Right atrium auricular region (tissue), 2 donors: ENCODE results near the gene CDYL2. TPM values are rescaled to one million over a fixed set of nuclear protein-coding genes. Genes with fewer than 3 reads are reported as not detected.

Source experiments
- DNase-seq: peaks from one replicate; pipeline ENCODE4 v3.0.0-alpha.2; 2019; ENCODE audit warnings: low spot score
- H3K27ac ChIP-seq, 2 donors: fragments of 200-600 bp; sonication (generic); 1 replicate in 1 of 2; 2 replicates in 1 of 2; pipeline ENCODE4 v1.5.1; 2016 to 2019
- H3K27me3 ChIP-seq, 2 donors: fragments of 200-600 bp; sonication (generic); one replicate each; pipeline versions ENCODE4 v1.5.1 to v1.6.0; 2017 to 2019
- H3K36me3 ChIP-seq: fragments of 200-600 bp; sonication (generic); one replicate; pipeline ENCODE4 v1.5.1; 2016
- H3K4me1 ChIP-seq, 2 donors: fragments of 200-600 bp; sonication (generic); one replicate each; pipeline versions ENCODE4 v1.5.1 to v1.6.0; 2017 to 2019
- H3K4me3 ChIP-seq, 2 donors: fragments of 200-600 bp; sonication (generic); 1 replicate in 1 of 2; 2 replicates in 1 of 2; pipeline ENCODE4 v1.5.1; 2017 to 2019; ENCODE audit warnings: mild to moderate bottlenecking in 1 of 2, moderate library complexity in 1 of 2
- H3K9me3 ChIP-seq, 2 donors: fragments of 200-600 bp; sonication (generic); one replicate each; pipeline ENCODE4 v1.5.1; 2019
- total RNA-seq, 2 donors: library from RNA; depleted of rRNA; stranded (reverse); fragments of >200 nt; gene quantifications; one replicate each; pipeline ENCODE4 v1.1.0, GENCODE V29; 2016
- TF ChIP-seq, protein P1 (sequence below), 2 donors: fragments of 200-600 bp; sonication (generic); IDR thresholded peaks; one replicate each; pipeline ENCODE4 v1.5.1; 2019; ENCODE audit warnings: antibody characterized with exemption in 2 of 2

CDYL2 gene
- total RNA-seq, 2 donors from 2014 or later: 1.4 to 2.9 TPM

DNA sequence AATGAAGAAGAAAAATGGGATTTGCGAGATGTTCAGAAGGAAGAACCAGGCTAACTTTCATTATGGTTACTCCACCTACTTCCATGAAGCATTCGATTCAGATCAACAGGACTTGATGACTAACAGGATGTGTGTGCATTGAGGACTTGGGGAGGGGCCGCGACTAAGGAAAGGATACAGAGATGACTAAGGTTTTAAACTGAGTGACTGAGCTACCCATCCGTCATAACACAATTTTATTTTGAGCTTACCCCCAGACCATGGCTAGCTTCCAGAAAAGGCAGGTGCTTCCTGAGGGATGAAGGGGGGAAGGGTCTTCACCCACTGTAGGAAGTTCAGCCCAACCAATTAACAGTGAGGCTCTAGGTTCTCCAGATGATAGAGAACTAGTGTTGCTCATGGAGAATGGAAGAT lies 2.5 kb upstream of the CDYL2 start:
- Histone ChIP-seq H3K27me3 (no peaks in the 10 kb centered on the region), H3K27ac (no peak overlapping the region), H3K9me3 (no peaks in the 10 kb centered on the region), H3K4me1 (no peaks in the 10 kb centered on the region), H3K4me3 (no peak overlapping the region), H3K36me3 (no peaks in the 10 kb centered on the region)
- TF ChIP-seq, protein P1, sequence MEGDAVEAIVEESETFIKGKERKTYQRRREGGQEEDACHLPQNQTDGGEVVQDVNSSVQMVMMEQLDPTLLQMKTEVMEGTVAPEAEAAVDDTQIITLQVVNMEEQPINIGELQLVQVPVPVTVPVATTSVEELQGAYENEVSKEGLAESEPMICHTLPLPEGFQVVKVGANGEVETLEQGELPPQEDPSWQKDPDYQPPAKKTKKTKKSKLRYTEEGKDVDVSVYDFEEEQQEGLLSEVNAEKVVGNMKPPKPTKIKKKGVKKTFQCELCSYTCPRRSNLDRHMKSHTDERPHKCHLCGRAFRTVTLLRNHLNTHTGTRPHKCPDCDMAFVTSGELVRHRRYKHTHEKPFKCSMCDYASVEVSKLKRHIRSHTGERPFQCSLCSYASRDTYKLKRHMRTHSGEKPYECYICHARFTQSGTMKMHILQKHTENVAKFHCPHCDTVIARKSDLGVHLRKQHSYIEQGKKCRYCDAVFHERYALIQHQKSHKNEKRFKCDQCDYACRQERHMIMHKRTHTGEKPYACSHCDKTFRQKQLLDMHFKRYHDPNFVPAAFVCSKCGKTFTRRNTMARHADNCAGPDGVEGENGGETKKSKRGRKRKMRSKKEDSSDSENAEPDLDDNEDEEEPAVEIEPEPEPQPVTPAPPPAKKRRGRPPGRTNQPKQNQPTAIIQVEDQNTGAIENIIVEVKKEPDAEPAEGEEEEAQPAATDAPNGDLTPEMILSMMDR (IDR thresholded peaks at IDR 0.05): no peak
- DNase-seq: no peak

DNA sequence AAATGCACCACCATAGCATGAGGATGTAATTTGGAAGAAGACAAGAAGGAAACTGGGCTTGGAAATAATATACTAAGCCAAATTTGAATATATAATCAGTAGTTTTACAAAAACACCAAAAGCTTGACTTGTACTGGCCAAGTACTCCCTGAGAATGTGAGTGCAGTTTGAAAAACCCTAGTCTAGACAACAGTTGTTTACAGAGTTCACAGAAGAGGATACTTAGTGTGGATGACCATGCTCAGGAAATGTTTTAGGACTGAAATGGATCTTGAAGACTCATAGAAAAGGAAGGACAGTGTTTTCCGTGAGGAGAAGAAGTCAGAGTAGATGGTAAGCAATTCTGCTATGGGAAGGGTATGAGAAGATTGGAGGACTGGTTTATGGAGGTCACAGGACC lies 1.9 kb upstream of the CDYL2 start:
- Histone ChIP-seq H3K36me3 (no peaks in the 10 kb centered on the region), H3K4me1 (no peaks in the 10 kb centered on the region), H3K4me3 (no peak overlapping the region), H3K27me3 (no peaks in the 10 kb centered on the region), H3K9me3 (no peaks in the 10 kb centered on the region), H3K27ac (no peak overlapping the region)
- no peak for DNase-seq
- TF ChIP-seq, protein P1 (IDR thresholded peaks at IDR 0.05): no peak

DNA sequence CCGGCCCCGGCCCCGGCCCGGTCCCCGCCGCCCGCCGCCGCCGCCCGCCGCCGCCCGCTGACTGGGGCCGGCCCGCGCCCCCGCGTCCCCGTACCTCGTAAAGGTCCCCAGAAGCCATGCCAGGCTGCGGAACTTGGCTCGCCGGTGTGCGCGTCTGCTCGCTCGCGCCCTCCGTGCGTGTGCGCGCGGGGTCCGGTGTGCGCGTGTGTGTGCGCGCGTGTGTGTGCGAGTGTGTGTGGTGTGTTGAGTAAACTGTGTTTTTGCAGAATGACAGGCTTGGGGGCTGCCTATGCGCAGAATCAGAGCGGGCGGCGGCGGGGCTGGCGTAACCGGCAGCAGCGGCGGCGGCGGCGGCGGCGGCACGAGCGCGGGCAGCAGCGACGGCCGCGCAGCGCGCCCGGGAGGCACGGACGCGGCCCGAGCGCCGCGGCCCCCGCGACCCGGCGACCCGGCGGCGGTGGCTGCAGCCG lies 307 bp downstream of the CDYL2 start:
- peak overlapping the region; percentile 61 to 64 for H3K4me3 ChIP-seq
- H3K27ac ChIP-seq: no peak overlapping the region
- DNase-seq: no peak

DNA sequence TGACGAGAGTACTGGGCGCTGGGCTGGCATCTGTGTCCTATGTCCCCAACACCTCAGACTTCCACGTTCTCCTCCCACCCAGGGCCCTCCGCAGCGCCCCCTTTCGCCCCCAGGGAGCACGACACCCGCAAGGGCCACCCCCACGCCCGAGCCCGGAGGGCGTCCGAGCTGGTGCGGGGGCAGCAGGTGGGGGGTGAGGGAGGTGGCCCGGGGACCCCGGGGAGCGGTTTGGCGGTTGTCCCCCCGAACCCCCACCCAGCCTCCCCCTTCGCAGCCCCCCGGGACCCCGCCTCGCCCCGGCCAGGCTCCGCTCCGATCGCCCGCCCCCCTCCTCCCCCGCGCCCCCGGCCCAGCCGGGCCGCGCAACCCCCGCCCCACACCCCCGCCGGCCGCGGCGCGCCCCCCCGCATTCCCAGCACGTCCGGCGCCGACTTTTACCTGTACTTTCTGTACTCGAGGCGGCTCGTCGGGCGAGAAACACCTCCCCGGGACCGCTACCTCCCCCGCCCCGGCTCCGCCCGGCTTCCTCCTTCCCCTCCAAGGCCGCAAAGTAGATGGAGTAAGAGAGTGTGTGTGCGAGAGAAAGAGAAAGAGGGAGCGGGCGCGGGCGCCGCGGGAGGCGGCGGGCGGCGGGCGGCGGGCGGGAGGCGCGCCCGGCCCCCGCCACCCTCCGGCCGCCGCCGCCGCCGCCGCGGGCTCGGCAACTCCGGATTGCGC lies 901 bp downstream of the CDYL2 start:
- Histone ChIP-seq H3K4me1 (no peaks in the 10 kb centered on the region), H3K27me3 (no peaks in the 10 kb centered on the region), H3K4me3 (peak overlapping the region; percentile 53 to 61), H3K27ac (no peak overlapping the region), H3K36me3 (no peaks in the 10 kb centered on the region), H3K9me3 (no peaks in the 10 kb centered on the region)
- TF ChIP-seq, protein P1 (IDR thresholded peaks at IDR 0.05): peak in 1 of 2 donors; percentile 51
- no peak for DNase-seq

More for the DNA sequence above, 307 bp downstream of the CDYL2 start:
- Histone ChIP-seq H3K36me3 (no peaks in the 10 kb centered on the region), H3K9me3 (no peaks in the 10 kb centered on the region), H3K4me1 (no peaks in the 10 kb centered on the region), H3K27me3 (no peaks in the 10 kb centered on the region)
- TF ChIP-seq, protein P1 (IDR thresholded peaks at IDR 0.05): no peak

DNA sequence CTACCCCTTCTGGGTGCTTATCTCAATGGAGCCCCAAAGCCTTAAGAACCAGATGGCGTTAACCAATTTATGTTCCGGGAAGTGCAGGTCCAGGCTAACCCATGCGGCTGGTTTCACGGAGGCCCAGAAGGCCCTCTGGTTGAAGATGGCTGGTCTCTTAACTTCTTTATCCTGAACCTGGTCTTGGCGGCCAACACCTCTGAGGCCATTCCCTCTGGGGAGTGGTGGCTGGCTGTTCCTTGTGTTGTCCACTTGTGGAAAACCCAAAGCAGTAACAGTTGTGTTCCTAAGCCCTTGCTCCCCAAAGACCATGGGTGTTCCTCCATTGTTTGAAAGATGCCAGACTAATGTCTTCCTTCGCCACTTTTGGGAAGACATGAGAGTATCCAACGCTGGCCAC lies 1.5 kb downstream of the CDYL2 start:
- Histone ChIP-seq H3K4me1 (no peaks in the 10 kb centered on the region), H3K9me3 (no peaks in the 10 kb centered on the region), H3K27me3 (no peaks in the 10 kb centered on the region), H3K36me3 (no peaks in the 10 kb centered on the region), H3K27ac (no peak overlapping the region), H3K4me3 (no peak overlapping the region)
- DNase-seq: no peak
- TF ChIP-seq, protein P1 (IDR thresholded peaks at IDR 0.05): no peak

DNA sequence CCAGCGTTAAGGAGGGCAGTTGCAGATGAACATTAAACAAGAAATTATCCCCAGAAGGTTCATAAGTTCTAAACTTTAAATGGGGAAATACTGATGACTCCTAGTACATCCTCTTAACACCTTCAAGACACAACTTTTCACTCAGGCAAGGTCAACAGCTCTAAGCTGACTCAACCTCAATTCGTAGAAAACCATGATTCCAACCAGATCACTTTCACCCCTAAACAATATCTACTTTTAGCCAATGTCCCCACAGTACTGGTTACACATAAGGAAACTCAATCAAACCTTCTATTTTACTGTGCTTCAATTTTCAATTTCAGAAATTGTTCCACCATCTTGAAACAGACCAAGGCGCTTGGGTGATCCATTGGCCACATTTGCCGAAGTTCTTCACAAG lies 2.3 kb downstream of the CDYL2 start:
- Histone ChIP-seq H3K4me1 (no peaks in the 10 kb centered on the region), H3K27me3 (no peaks in the 10 kb centered on the region), H3K4me3 (no peak overlapping the region), H3K36me3 (no peaks in the 10 kb centered on the region), H3K9me3 (no peaks in the 10 kb centered on the region), H3K27ac (no peak overlapping the region)
- DNase-seq: no peak
- TF ChIP-seq, protein P1 (IDR thresholded peaks at IDR 0.05): no peak
